AG08395 (cell line): ENCODE data around the gene ERFE.
"Not testable (repeated sequence)": the region's sequence is repeated elsewhere in the genome, so short reads cannot be mapped to it uniquely, and the experiment has no call there.

Source experiments
- DNase-seq: peaks from one replicate; pipeline ENCODE4 v3.0.0; 2012; ENCODE audit warnings: mixed read lengths, low spot score

ERFE gene

GRCh38 chr2:238169708-238170251 lies 11.0 kb downstream of the ERFE start:
- DNase-seq: peak; percentile 92

- DNase-seq: no peak
These were observed 11.8 kb downstream of the ERFE start for GRCh38 chr2:238170386-238171071.

- DNase-seq: not testable (repeated sequence)
These were observed 12.3 kb downstream of the ERFE start for GRCh38 chr2:238171072-238171431.

- no peak for DNase-seq
These were observed 12.9 kb downstream of the ERFE start for GRCh38 chr2:238171575-238172187.

GRCh38 chr2:238172439-238172838 lies 13.7 kb downstream of the ERFE start:
- DNase-seq: no peak

- DNase-seq: no peak
These were observed 14.9 kb downstream of the ERFE start for GRCh38 chr2:238173692-238174091.

GRCh38 chr2:238174291-238174690 lies 15.5 kb downstream of the ERFE start:
- DNase-seq: no peak

GRCh38 chr2:238174701-238175100 lies 15.9 kb downstream of the ERFE start:
- DNase-seq: no peak

GRCh38 chr2:238176613-238177012 lies 17.8 kb downstream of the ERFE start:
- DNase-seq: no peak

GRCh38 chr2:238180554-238180953 lies 21.8 kb downstream of the ERFE start:
- DNase-seq: no peak

- no peak for DNase-seq
These were observed 23.6 kb downstream of the ERFE start for GRCh38 chr2:238182362-238182761.

- no peak for DNase-seq
These were observed 25.1 kb downstream of the ERFE start for GRCh38 chr2:238183821-238184220.

- DNase-seq: no peak
These were observed 29.1 kb downstream of the ERFE start for GRCh38 chr2:238187618-238188548.

GRCh38 chr2:238190445-238190844 lies 31.7 kb downstream of the ERFE start:
- no peak for DNase-seq

- peak; percentile 36 for DNase-seq
These were observed 43.7 kb downstream of the ERFE start for GRCh38 chr2:238202326-238203093.

- DNase-seq: peak; percentile 100
These were observed 44.6 kb downstream of the ERFE start, which contains the start of gene ILKAP for GRCh38 chr2:238203094-238203972. Gene ILKAP (minus strand): TSS chr2:238203695. CDS start chr2:238203553, 142 bp downstream.

GRCh38 chr2:238203973-238204683 lies 45.4 kb downstream of the ERFE start:
- DNase-seq: no peak

GRCh38 chr2:238207006-238207405 lies 48.2 kb downstream of the ERFE start:
- no peak for DNase-seq

GRCh38 chr2:238216651-238217184 lies 57.9 kb downstream of the ERFE start:
- DNase-seq: no peak
